Neural cell (in vitro differentiated cells): ENCODE results near the gene KIF24. TPM values are rescaled to one million over a fixed set of nuclear protein-coding genes. Genes with fewer than 3 reads are reported as not detected.

ENCODE experiments used
- H2AFZ ChIP-seq: fragments of 200-600, 300-800 bp; sonication (generic), shearing (Covaris generic); 2 replicates; pipeline ENCODE4 v1.6.0; 2014; ENCODE audit warnings: low read depth, mild to moderate bottlenecking, antibody characterized with exemption, low read length, moderate library complexity
- H3F3A ChIP-seq: fragments of 200-600 bp; shearing (Covaris generic); 2 replicates; pipeline ENCODE4 v1.6.1; 2016; ENCODE audit warnings: mild to moderate bottlenecking, moderate library complexity, mixed read lengths, antibody characterized with exemption, low read length; ENCODE audit not compliant: insufficient read depth, poor library complexity, severe bottlenecking
- H3K27ac ChIP-seq: fragments of 200-600, 300-800 bp; sonication (generic), shearing (Covaris generic); 2 replicates; pipeline ENCODE4 v1.5.1; 2014; ENCODE audit warnings: mild to moderate bottlenecking, low read length, moderate library complexity
- H3K27me3 ChIP-seq: fragments of 300-800, 200-600 bp; sonication (generic), shearing (Covaris generic); 2 replicates; pipeline ENCODE4 v1.6.0; 2014; ENCODE audit warnings: mild to moderate bottlenecking, low read depth, low read length, moderate library complexity; ENCODE audit not compliant: insufficient read depth
- H3K36me3 ChIP-seq: fragments of 300-800, 200-600 bp; sonication (generic), shearing (Covaris generic); 2 replicates; pipeline ENCODE4 v1.5.1; 2014; ENCODE audit warnings: mild to moderate bottlenecking, antibody characterized with exemption, low read length, moderate library complexity; ENCODE audit not compliant: insufficient read depth
- H3K4me2 ChIP-seq: fragments of 300-800, 200-600 bp; sonication (generic), shearing (Covaris generic); 2 replicates; pipeline ENCODE4 v1.6.0; 2014; ENCODE audit warnings: mild to moderate bottlenecking, low read length
- H3K4me3 ChIP-seq: fragments of 300-800, 200-600 bp; sonication (generic), shearing (Covaris generic); 2 replicates; pipeline ENCODE4 v1.5.1; 2014; ENCODE audit warnings: mild to moderate bottlenecking, low read length, moderate library complexity
- H3K79me2 ChIP-seq: fragments of 200-600 bp; shearing (Covaris generic); replicated peaks from 2 replicates; pipeline ENCODE4 v1.6.0; 2014; ENCODE audit warnings: mild to moderate bottlenecking, low read length, moderate library complexity; ENCODE audit not compliant: insufficient read depth
- H3K9ac ChIP-seq: fragments of 300-800, 200-600 bp; sonication (generic), shearing (Covaris generic); 2 replicates; pipeline ENCODE4 v1.6.1; 2016; ENCODE audit warnings: mild to moderate bottlenecking, low read length, mixed read lengths
- H3K9me2 ChIP-seq: fragments of 200-600 bp; shearing (Covaris generic); 2 replicates; pipeline ENCODE4 v1.6.1; 2016; ENCODE audit warnings: mild to moderate bottlenecking, low read length, mixed read lengths; ENCODE audit not compliant: insufficient read depth
- H3K9me3 ChIP-seq: fragments of 200-600, 300-800 bp; sonication (generic), shearing (Covaris generic); 2 replicates; pipeline ENCODE4 v1.6.1; 2016; ENCODE audit warnings: mild to moderate bottlenecking, mixed run types, low read length, moderate library complexity, mixed read lengths
- H4K20me1 ChIP-seq: fragments of 200-600 bp; shearing (Covaris generic); 2 replicates; pipeline ENCODE4 v1.6.1; 2016; ENCODE audit warnings: mild to moderate bottlenecking, mixed run types; ENCODE audit not compliant: insufficient read depth
- EP300 ChIP-seq: fragments of 450-650 bp; conservative IDR thresholded peaks from 2 replicates; pipeline ENCODE4 v1.6.1; 2014; ENCODE audit warnings: antibody characterized with exemption, mild to moderate bottlenecking, moderate library complexity; ENCODE audit not compliant: poor library complexity, severe bottlenecking
- EZH2 ChIP-seq: fragments of 200-600, 300-800 bp; shearing (Covaris generic), sonication (generic); IDR thresholded peaks from 2 replicates; pipeline ENCODE4 v1.6.1; 2014; ENCODE audit warnings: antibody characterized with exemption, low read length, borderline replicate concordance, mild to moderate bottlenecking; ENCODE audit not compliant: insufficient read depth, poor library complexity, severe bottlenecking
- MXI1 ChIP-seq: fragments of 450-650 bp; conservative IDR thresholded peaks from 2 replicates; pipeline ENCODE4 v1.6.1; 2014; ENCODE audit warnings: antibody characterized with exemption, mild to moderate bottlenecking; ENCODE audit not compliant: poor library complexity, severe bottlenecking
- POLR2AphosphoS5 ChIP-seq: IDR thresholded peaks from 2 replicates; pipeline ENCODE4 v1.6.1; 2012
- RAD21 ChIP-seq: fragments of 450-650 bp; conservative IDR thresholded peaks from 2 replicates; pipeline ENCODE4 v1.6.1; 2014; ENCODE audit warnings: antibody characterized with exemption, mild to moderate bottlenecking, moderate library complexity
- SMC3 ChIP-seq: fragments of 450-650 bp; conservative IDR thresholded peaks from 2 replicates; pipeline ENCODE4 v1.6.1; 2014; ENCODE audit warnings: antibody characterized with exemption, mild to moderate bottlenecking, moderate library complexity; ENCODE audit not compliant: poor library complexity
- TAF1 ChIP-seq: IDR thresholded peaks from 2 replicates; pipeline ENCODE4 v1.6.1; 2012; ENCODE audit warnings: low read depth
- polyA plus RNA-seq: library from polyadenylated mRNA; depleted of rRNA; stranded (reverse); fragments of >200 nt; gene quantifications from 2 replicates; pipeline ENCODE4 v1.2.3, GENCODE V29; 2014
- TF ChIP-seq, protein P1 (sequence below): fragments of 450-650 bp; IDR thresholded peaks from 2 replicates; pipeline ENCODE4 v1.5.1; 2014; ENCODE audit warnings: antibody characterized with exemption, mild to moderate bottlenecking, moderate library complexity; ENCODE audit not compliant: poor library complexity, severe bottlenecking
- TF ChIP-seq, protein P2 (sequence below): IDR thresholded peaks from 2 replicates; pipeline ENCODE4 v1.6.1; 2012; ENCODE audit warnings: borderline replicate concordance

The KIF24 gene
- polyA plus RNA-seq, 1 donor from 2014 or later = 0.19 TPM

DNA sequence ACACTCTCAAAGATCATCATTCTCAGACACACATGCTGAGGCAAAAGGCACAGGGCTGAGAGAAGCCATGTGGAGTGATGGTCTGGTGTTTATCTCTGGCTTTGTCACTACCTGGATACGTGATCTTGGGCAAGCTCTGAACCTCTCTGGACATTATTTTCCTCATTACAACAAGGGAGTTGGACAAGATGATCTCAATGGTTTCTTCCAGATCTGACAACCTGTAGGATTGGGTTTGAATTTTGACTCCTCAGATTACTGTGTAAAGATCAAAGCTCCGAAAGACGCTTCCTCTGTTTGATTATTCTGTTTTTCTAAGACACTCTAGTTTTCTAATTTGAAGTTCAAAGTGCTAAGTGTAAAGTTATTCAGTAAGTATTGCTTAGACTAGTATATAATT, 20.3 kb upstream of the KIF24 start:
- H3K27ac ChIP-seq = no peak overlapping the region
- H3K4me2 ChIP-seq = no peak overlapping the region
- H2AFZ ChIP-seq = no peak overlapping the region
- H4K20me1 ChIP-seq = no peaks in the 10 kb centered on the region
- H3K9me2 ChIP-seq = no peaks in the 10 kb centered on the region
- no peaks in the 10 kb centered on the region for H3K36me3 ChIP-seq
- TF ChIP-seq, protein P1, sequence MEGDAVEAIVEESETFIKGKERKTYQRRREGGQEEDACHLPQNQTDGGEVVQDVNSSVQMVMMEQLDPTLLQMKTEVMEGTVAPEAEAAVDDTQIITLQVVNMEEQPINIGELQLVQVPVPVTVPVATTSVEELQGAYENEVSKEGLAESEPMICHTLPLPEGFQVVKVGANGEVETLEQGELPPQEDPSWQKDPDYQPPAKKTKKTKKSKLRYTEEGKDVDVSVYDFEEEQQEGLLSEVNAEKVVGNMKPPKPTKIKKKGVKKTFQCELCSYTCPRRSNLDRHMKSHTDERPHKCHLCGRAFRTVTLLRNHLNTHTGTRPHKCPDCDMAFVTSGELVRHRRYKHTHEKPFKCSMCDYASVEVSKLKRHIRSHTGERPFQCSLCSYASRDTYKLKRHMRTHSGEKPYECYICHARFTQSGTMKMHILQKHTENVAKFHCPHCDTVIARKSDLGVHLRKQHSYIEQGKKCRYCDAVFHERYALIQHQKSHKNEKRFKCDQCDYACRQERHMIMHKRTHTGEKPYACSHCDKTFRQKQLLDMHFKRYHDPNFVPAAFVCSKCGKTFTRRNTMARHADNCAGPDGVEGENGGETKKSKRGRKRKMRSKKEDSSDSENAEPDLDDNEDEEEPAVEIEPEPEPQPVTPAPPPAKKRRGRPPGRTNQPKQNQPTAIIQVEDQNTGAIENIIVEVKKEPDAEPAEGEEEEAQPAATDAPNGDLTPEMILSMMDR = no peak
- TF ChIP-seq MXI1 = no peak
- TF ChIP-seq, protein P2, sequence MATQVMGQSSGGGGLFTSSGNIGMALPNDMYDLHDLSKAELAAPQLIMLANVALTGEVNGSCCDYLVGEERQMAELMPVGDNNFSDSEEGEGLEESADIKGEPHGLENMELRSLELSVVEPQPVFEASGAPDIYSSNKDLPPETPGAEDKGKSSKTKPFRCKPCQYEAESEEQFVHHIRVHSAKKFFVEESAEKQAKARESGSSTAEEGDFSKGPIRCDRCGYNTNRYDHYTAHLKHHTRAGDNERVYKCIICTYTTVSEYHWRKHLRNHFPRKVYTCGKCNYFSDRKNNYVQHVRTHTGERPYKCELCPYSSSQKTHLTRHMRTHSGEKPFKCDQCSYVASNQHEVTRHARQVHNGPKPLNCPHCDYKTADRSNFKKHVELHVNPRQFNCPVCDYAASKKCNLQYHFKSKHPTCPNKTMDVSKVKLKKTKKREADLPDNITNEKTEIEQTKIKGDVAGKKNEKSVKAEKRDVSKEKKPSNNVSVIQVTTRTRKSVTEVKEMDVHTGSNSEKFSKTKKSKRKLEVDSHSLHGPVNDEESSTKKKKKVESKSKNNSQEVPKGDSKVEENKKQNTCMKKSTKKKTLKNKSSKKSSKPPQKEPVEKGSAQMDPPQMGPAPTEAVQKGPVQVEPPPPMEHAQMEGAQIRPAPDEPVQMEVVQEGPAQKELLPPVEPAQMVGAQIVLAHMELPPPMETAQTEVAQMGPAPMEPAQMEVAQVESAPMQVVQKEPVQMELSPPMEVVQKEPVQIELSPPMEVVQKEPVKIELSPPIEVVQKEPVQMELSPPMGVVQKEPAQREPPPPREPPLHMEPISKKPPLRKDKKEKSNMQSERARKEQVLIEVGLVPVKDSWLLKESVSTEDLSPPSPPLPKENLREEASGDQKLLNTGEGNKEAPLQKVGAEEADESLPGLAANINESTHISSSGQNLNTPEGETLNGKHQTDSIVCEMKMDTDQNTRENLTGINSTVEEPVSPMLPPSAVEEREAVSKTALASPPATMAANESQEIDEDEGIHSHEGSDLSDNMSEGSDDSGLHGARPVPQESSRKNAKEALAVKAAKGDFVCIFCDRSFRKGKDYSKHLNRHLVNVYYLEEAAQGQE = no peak
- TF ChIP-seq RAD21 = no peak
- no peak for TF ChIP-seq EP300
- no peak for TF ChIP-seq TAF1
- no peak for TF ChIP-seq SMC3
- TF ChIP-seq POLR2AphosphoS5 = no peak
- TF ChIP-seq EZH2 = no peak
- H3F3A ChIP-seq = no peaks in the 10 kb centered on the region
- no peak overlapping the region for H3K4me3 ChIP-seq
- H3K27me3 ChIP-seq = no peaks in the 10 kb centered on the region
- H3K79me2 ChIP-seq = no peaks in the 10 kb centered on the region
- no peak overlapping the region for H3K9ac ChIP-seq
- no peaks in the 10 kb centered on the region for H3K9me3 ChIP-seq

DNA sequence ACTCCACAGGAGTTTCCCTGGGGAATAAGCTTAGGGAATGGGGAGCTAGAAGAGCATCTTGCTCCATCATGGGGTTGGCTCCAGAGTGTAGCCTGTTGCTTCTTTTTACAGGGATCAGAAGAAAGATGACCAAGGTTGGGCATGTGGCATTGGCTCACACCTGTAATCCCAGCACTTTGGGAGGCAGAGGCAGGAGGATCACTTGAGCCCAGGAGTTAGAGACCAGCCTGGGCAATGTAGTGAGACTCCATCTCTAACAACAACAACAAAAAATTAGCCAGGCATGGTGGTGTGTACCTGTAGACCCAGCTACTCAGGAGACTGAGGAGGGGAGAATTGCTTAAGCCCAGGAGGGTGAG, 18.7 kb upstream of the KIF24 start:
- H3K9me2 ChIP-seq = no peaks in the 10 kb centered on the region
- no peak overlapping the region for H2AFZ ChIP-seq
- no peak overlapping the region for H3K4me3 ChIP-seq
- H3K9me3 ChIP-seq = no peaks in the 10 kb centered on the region
- H3K36me3 ChIP-seq = no peaks in the 10 kb centered on the region
- H3K27ac ChIP-seq = no peak overlapping the region
- no peaks in the 10 kb centered on the region for H4K20me1 ChIP-seq
- no peaks in the 10 kb centered on the region for H3K79me2 ChIP-seq
- no peaks in the 10 kb centered on the region for H3K27me3 ChIP-seq
- no peak overlapping the region for H3K4me2 ChIP-seq
- H3F3A ChIP-seq = no peaks in the 10 kb centered on the region
- no peak overlapping the region for H3K9ac ChIP-seq
- no peak for TF ChIP-seq EZH2
- no peak for TF ChIP-seq SMC3
- no peak for TF ChIP-seq MXI1
- no peak for TF ChIP-seq EP300
- no peak for TF ChIP-seq POLR2AphosphoS5
- TF ChIP-seq, protein P1 = no peak
- TF ChIP-seq, protein P2 = no peak
- no peak for TF ChIP-seq TAF1
- no peak for TF ChIP-seq RAD21
